Measurements from ENCODE around the gene UBL3.

Gene UBL3

DNA sequence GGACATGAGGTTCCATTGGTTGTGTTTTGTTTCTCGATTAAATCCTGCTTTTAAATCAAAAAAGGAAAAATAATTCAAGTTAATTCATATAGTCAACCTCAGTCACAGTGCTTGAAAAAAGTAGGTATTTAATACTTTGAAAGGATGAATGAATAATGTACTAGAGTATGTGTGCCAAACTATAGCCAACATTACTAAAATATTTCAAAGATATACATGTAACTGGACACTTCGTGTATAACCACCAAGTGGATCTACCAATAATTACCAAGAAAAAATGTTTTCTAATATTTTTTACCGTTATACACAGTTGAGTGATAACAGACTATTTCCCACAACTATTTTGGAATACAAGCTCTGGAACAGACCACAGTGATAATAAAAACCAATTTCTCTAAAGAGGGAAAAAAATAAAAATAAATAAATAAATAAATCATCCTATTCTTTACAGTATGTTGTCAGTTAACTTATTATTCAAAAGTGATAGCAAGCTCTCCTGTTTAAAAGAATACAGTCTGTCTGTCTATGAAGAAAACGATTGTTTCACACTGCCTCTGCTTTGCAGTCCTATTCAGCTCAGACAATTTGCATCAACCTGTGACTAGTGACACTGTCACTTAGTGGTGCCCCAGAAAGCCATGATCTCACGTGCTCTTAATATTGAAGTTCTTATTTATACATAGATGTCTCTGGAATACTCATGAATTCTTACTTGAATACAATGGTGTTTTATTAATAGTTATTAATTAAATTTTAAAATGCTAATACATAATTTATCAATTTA is 58.2 kb downstream of the UBL3 start:
- Histone ChIP-seq H3K27me3 (no peaks in the 10 kb centered on the region), H3K36me3 (no peaks in the 10 kb centered on the region), H3K4me3 (ENCODE audit: low read depth in 1 of 2, low read length in 1 of 2) (no peak overlapping the region), H3K4me1 (ENCODE audit: control insufficient read depth in 1 of 2, insufficient read depth in 1 of 2, low read depth in 1 of 2, low read length in 1 of 2) (no peaks in the 10 kb centered on the region), H3K9me3 (no peaks in the 10 kb centered on the region), H3K27ac (no peak overlapping the region)
- TF ChIP-seq, protein P1, sequence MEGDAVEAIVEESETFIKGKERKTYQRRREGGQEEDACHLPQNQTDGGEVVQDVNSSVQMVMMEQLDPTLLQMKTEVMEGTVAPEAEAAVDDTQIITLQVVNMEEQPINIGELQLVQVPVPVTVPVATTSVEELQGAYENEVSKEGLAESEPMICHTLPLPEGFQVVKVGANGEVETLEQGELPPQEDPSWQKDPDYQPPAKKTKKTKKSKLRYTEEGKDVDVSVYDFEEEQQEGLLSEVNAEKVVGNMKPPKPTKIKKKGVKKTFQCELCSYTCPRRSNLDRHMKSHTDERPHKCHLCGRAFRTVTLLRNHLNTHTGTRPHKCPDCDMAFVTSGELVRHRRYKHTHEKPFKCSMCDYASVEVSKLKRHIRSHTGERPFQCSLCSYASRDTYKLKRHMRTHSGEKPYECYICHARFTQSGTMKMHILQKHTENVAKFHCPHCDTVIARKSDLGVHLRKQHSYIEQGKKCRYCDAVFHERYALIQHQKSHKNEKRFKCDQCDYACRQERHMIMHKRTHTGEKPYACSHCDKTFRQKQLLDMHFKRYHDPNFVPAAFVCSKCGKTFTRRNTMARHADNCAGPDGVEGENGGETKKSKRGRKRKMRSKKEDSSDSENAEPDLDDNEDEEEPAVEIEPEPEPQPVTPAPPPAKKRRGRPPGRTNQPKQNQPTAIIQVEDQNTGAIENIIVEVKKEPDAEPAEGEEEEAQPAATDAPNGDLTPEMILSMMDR (IDR thresholded peaks at IDR 0.05): no peak

DNA sequence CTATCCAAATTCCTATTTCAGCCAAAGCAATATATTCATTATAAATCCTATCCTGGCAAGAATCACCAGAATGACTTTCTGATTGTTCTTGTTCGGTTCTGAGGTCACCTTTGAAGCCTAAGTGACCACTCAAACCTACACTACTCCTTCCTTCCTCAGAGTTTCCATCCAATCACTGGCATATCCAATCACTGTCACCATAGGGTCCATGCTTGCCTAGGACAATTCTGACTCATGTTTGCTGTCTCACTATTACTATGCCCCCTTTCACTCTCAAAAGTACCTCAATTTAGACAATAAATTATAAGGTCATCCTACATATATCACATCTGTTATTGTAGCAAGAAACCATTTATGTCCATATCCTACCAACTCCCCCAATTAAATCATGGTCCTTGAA is 58.9 kb downstream of the UBL3 start:
- H3K4me3 ChIP-seq (ENCODE audit: low read depth in 1 of 2, low read length in 1 of 2): no peak overlapping the region
- TF ChIP-seq, protein P1 (IDR thresholded peaks at IDR 0.05): no peak
- no peaks in the 10 kb centered on the region for H3K36me3 ChIP-seq
- no peak overlapping the region for H3K27ac ChIP-seq
- no peaks in the 10 kb centered on the region for H3K27me3 ChIP-seq
- no peaks in the 10 kb centered on the region for H3K4me1 ChIP-seq (ENCODE audit: control insufficient read depth in 1 of 2, insufficient read depth in 1 of 2, low read depth in 1 of 2, low read length in 1 of 2)
- H3K9me3 ChIP-seq: no peaks in the 10 kb centered on the region

DNA sequence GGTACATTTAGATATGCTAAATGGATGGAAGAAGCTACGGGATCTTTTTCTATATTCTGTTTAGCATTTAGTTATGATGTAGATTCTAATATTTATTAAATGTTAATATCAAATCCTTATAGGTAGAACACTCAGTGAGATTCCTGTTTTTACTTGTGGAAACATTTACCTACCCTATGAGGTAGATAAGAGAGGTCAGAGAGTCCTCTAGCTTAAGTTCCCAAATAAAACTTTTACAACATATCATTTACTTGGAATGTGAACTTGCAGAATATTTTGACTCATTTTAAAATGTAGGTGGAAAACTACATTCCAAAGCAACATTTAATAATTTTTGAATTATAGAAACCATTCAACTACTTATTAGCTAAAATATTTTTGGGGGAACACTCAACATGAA is 63.7 kb downstream of the UBL3 start:
- H3K27me3 ChIP-seq: no peaks in the 10 kb centered on the region
- no peaks in the 10 kb centered on the region for H3K9me3 ChIP-seq
- no peak overlapping the region for H3K27ac ChIP-seq
- H3K36me3 ChIP-seq: no peaks in the 10 kb centered on the region
- no peak overlapping the region for H3K4me3 ChIP-seq (ENCODE audit: low read depth in 1 of 2, low read length in 1 of 2)
- TF ChIP-seq, protein P1 (IDR thresholded peaks at IDR 0.05): no peak
- H3K4me1 ChIP-seq (ENCODE audit: control insufficient read depth in 1 of 2, insufficient read depth in 1 of 2, low read depth in 1 of 2, low read length in 1 of 2): no peaks in the 10 kb centered on the region

DNA sequence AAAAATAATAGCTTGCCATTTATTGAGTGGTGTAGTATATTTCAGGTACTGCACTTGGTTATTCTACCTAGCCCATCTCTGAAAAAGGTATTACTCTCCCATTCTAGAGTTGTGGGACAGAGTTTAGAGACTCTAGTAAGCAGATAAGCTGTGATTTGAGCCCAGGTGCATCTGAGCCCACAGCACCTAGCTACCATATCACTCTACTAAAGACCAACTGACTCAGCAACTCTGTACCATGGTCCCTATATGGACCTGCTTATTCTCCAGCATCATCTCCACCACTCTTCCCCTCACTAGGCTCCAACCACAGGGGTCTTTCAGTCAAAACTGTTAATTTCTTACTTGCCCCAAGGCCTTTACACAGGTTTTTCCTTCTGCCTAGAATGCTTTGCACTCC is 64.4 kb downstream of the UBL3 start:
- no peak overlapping the region for H3K27ac ChIP-seq
- no peaks in the 10 kb centered on the region for H3K4me1 ChIP-seq (ENCODE audit: control insufficient read depth in 1 of 2, insufficient read depth in 1 of 2, low read depth in 1 of 2, low read length in 1 of 2)
- H3K36me3 ChIP-seq: no peaks in the 10 kb centered on the region
- no peaks in the 10 kb centered on the region for H3K27me3 ChIP-seq
- TF ChIP-seq, protein P1 (IDR thresholded peaks at IDR 0.05): no peak
- H3K4me3 ChIP-seq (ENCODE audit: low read depth in 1 of 2, low read length in 1 of 2): no peak overlapping the region
- H3K9me3 ChIP-seq: no peaks in the 10 kb centered on the region

DNA sequence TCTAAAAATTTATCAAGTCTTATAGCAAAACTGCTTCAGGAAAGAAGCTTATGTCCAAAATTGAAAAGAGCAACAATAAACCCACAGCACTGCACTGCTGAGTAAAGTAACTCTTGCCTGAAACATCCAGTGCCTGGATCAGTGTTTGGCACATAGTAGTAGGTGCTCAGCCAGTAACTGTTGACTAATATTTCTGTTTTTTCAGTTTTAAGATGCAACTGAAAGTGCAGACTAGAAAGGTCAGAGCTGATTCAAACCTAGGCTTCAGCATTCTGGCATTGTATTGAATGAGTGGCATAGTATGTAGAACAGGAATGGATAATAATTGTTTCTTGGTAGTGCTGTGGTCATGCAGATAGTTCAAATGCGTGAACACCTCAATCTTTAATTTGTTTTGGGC is 67.6 kb downstream of the UBL3 start:
- Histone ChIP-seq H3K27ac (no peak overlapping the region), H3K4me3 (ENCODE audit: low read depth in 1 of 2, low read length in 1 of 2) (no peak overlapping the region), H3K27me3 (no peaks in the 10 kb centered on the region), H3K4me1 (ENCODE audit: control insufficient read depth in 1 of 2, insufficient read depth in 1 of 2, low read depth in 1 of 2, low read length in 1 of 2) (no peaks in the 10 kb centered on the region), H3K9me3 (no peaks in the 10 kb centered on the region), H3K36me3 (no peaks in the 10 kb centered on the region)
- TF ChIP-seq, protein P1 (IDR thresholded peaks at IDR 0.05): no peak

Measured in neutrophil (primary cell).